Uterus (tissue), 2 donors: ENCODE results near the gene USP7.

ENCODE experiments used
- POLR2A ChIP-seq, 2 donors: fragments of 450-650 bp; IDR thresholded peaks; one replicate each; pipeline ENCODE4 v1.6.1; 2016; ENCODE audit warnings: antibody characterized with exemption in 2 of 2, mild to moderate bottlenecking in 1 of 2, moderate library complexity in 1 of 2
- TF ChIP-seq, protein P1 (sequence below), 4 experiments: fragments of 200-600 bp in 2 of 4; fragments of 450-650 bp in 2 of 4; sonication (generic) in 2 of 4; IDR thresholded peaks; one replicate each; pipeline ENCODE4 v1.5.1; 2016 to 2019; ENCODE audit warnings: antibody characterized with exemption in 4 of 4, mild to moderate bottlenecking in 2 of 4, moderate library complexity in 1 of 4

DNA sequence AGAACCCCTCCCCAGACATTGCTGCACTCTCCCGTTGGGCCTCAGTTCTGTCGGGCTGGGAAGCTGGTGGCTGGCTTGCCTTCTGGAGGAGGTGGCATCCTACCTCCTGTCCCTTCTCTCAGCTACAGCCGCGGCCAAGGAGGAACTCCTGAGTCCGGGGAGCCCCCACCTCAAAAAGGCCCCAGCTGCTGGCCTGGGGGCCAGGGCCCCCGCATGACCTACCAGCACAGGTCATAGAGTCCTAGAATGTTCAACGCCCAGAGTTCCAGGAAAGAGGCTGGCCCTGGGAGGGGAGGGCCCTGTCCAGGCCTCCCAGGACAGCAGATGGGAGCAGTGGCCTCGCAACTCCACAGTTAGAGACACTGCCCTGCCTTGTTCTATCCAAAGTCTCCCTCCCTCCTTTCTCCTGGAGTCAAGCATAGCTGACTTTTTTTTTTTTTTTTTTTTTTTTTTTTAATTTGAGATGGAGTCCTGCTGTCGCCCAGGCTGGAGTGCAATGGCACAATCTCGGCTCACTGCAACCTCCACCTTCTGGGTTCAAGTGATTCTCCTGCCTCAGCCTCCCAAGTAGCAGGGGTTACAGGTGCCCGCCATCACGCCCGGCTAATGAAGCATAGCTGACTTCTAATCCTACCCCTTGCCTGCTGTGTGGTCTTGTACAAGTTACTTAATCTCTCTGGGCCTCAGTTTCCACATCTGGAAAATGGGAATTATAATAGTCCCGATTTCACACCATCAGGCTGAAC lies 102.0 kb downstream of the USP7 start:
- TF ChIP-seq, protein P1, sequence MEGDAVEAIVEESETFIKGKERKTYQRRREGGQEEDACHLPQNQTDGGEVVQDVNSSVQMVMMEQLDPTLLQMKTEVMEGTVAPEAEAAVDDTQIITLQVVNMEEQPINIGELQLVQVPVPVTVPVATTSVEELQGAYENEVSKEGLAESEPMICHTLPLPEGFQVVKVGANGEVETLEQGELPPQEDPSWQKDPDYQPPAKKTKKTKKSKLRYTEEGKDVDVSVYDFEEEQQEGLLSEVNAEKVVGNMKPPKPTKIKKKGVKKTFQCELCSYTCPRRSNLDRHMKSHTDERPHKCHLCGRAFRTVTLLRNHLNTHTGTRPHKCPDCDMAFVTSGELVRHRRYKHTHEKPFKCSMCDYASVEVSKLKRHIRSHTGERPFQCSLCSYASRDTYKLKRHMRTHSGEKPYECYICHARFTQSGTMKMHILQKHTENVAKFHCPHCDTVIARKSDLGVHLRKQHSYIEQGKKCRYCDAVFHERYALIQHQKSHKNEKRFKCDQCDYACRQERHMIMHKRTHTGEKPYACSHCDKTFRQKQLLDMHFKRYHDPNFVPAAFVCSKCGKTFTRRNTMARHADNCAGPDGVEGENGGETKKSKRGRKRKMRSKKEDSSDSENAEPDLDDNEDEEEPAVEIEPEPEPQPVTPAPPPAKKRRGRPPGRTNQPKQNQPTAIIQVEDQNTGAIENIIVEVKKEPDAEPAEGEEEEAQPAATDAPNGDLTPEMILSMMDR (IDR thresholded peaks at IDR 0.05) = no peak
- no peak for TF ChIP-seq POLR2A (IDR thresholded peaks at IDR 0.05)
